A673 (cell line): ENCODE results near the gene SP140L. TPM values are rescaled to one million over a fixed set of nuclear protein-coding genes. Genes with fewer than 3 reads are reported as not detected.

Source experiments
- BruUV-seq: library from RNA; stranded (reverse); fragments of 400-500 nt; replicated peaks from 2 replicates; lab custom pipeline; 2021; lab: Mats Ljungman, UMichigan
- CTCF ChIA-PET: fragments of 300-600 bp; sonication (Branson Sonifier 250); formaldehyde crosslinking; loops from one replicate; lab custom pipeline; 2022; ENCODE audit warnings: antibody characterized with exemption; lab: Charles Lee
- POLR2A ChIA-PET: fragments of 300-600 bp; sonication (Branson Sonifier 250); formaldehyde crosslinking; loops from one replicate; lab custom pipeline; 2022; ENCODE audit warnings: antibody characterized with exemption; ENCODE audit not compliant: low non-redundant PET; lab: Charles Lee
- DNase-seq: peaks from one replicate; pipeline ENCODE4 v3.0.0-alpha.2; 2015; ENCODE audit warnings: low spot score
- H3K27ac ChIP-seq: fragments of 200-600 bp; sonication (generic); 2 replicates; pipeline ENCODE4 v1.5.1; 2016; ENCODE audit warnings: mixed run types, low read depth, mild to moderate bottlenecking, mixed read lengths, antibody characterized with exemption, low read length; ENCODE audit not compliant: poor library complexity, severe bottlenecking
- H3K27me3 ChIP-seq: fragments of 200-600 bp; sonication (generic); replicated peaks from 2 replicates; pipeline ENCODE4 v1.6.1; 2017; ENCODE audit warnings: mixed run types, low read depth, mild to moderate bottlenecking, mixed read lengths, antibody characterized with exemption, low read length; ENCODE audit not compliant: insufficient read depth, poor library complexity
- H3K36me3 ChIP-seq: fragments of 200-600 bp; sonication (generic); 2 replicates; pipeline ENCODE4 v1.6.1; 2016; ENCODE audit warnings: mixed run types, mild to moderate bottlenecking, mixed read lengths, antibody characterized with exemption, low read length; ENCODE audit not compliant: insufficient read depth, poor library complexity, severe bottlenecking
- H3K4me1 ChIP-seq: fragments of 200-600 bp; sonication (generic); 2 replicates; pipeline ENCODE4 v1.6.1; 2017; ENCODE audit warnings: mixed run types, mild to moderate bottlenecking, mixed read lengths, antibody characterized with exemption, low read length; ENCODE audit not compliant: insufficient read depth, poor library complexity, severe bottlenecking
- H3K4me3 ChIP-seq: fragments of 200-600 bp; sonication (generic); 2 replicates; pipeline ENCODE4 v1.5.1; 2016; ENCODE audit warnings: low read depth, mixed run types, mild to moderate bottlenecking, mixed read lengths, low read length; ENCODE audit not compliant: poor library complexity, severe bottlenecking
- H3K9me3 ChIP-seq: fragments of 200-600 bp; sonication (generic); 2 replicates; pipeline ENCODE4 v1.6.1; 2016; ENCODE audit warnings: mixed run types, low read depth, mild to moderate bottlenecking, mixed read lengths, antibody characterized with exemption, low read length; ENCODE audit not compliant: poor library complexity, severe bottlenecking
- CTCF ChIP-seq: fragments of 300-800, 200-600 bp; sonication (generic); conservative IDR thresholded peaks from 2 replicates; pipeline ENCODE4 v1.5.1; 2017; ENCODE audit warnings: low read depth, mild to moderate bottlenecking, antibody characterized with exemption, low read length, moderate library complexity, mixed read lengths
- EZH2 ChIP-seq: fragments of 200-600 bp; sonication (generic); IDR thresholded peaks from 2 replicates; pipeline ENCODE4 v1.6.1; 2017; ENCODE audit warnings: borderline replicate concordance, low read depth, mild to moderate bottlenecking, mixed read lengths, antibody characterized with exemption, low read length; ENCODE audit not compliant: poor library complexity, severe bottlenecking
- intact Hi-C: fragments of 100-400 bp; cut with micrococcal nuclease; formaldehyde crosslinking; loops from one replicate; pipeline ENCODE4 v1.10.0; 2022; ENCODE audit not compliant: unreplicated experiment
- total RNA-seq: library from RNA; stranded (reverse); gene quantifications from 2 replicates; pipeline ENCODE4 v1.2.3, GENCODE V29; 2021

Gene SP140L
- total RNA-seq, 1 experiment from 2014 or later, result 0.37 TPM

- intact Hi-C loops, result no loop called here
- no peaks in the 10 kb centered on the region for H3K9me3 ChIP-seq
- TF ChIP-seq CTCF, result no peak
- no peak for TF ChIP-seq EZH2
- ChIA-PET CTCF (no interaction called here), POLR2A (no interaction called here)
- H3K4me3 ChIP-seq, result no peak overlapping the region
- DNase-seq, result no peak
- H3K27me3 ChIP-seq, result no peaks in the 10 kb centered on the region
- BruUV-seq, result no TSS peak
- H3K4me1 ChIP-seq, result no peaks in the 10 kb centered on the region
- no peak overlapping the region for H3K27ac ChIP-seq
- no peaks in the 10 kb centered on the region for H3K36me3 ChIP-seq
Observed at GRCh38 chr2:230328155-230328458, 1.1 kb downstream of the SP140L start.

DNA sequence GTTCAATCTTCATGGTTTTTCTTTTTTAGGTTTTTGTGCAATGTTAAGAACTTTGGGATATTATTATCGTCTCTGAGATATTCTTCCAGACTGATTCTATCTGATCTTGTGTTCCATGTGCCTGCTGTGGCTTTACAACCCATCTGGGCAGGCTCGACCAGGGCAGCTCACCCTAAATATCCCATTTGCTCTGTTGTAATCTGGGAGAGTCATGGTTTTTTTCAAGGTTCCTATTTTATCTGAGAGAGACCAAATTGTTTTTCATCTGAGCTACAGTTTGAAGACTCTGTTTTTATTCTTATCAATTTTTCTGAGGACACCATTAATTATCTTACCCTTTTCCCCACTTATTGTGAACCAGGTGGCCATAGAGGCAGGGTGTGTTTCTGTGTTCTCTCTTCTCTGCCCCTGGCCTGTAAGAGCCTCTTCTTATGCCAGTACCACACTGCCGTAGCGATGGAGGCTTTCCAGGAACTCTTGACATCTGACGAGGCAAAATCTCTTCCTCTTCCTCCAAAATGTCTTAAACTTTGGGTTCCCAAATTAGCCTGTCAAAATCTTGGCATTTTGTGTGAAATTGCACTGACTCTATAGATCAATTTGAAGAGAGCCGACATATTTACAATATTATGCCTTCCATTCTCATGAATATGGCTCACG, 3.1 kb downstream of the SP140L start:
- no peak overlapping the region for H3K4me3 ChIP-seq
- ChIA-PET CTCF (no interaction called here), POLR2A (no interaction called here)
- DNase-seq, result no peak
- no peaks in the 10 kb centered on the region for H3K9me3 ChIP-seq
- TF ChIP-seq CTCF (no peak), EZH2 (no peak)
- no peaks in the 10 kb centered on the region for H3K27me3 ChIP-seq
- intact Hi-C loops, result no loop called here
- no peaks in the 10 kb centered on the region for H3K4me1 ChIP-seq
- H3K36me3 ChIP-seq, result no peaks in the 10 kb centered on the region
- BruUV-seq, result no TSS peak
- H3K27ac ChIP-seq, result no peak overlapping the region

DNA sequence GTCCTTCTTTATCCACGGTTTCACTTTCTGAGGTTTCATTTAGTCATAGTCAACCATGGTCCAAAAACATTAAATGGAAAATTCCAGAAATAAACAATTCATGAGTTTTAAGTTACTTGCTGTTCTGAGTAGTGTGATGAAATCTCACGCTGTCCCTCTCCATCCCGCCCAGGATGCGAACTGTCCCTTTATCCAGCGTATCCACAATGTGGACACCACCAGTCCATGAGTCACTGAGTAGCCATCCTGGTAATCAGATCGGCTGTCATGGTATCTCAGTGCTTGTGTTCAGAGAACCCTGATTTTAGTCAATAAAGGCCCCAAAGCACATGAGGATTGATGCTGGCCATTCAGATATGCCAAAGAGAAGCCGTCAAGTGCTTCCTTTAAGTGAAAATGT, 3.7 kb downstream of the SP140L start:
- no TSS peak for BruUV-seq
- intact Hi-C loops, result no loop called here
- DNase-seq, result no peak
- TF ChIP-seq EZH2 (no peak), CTCF (no peak)
- ChIA-PET POLR2A (no interaction called here), CTCF (no interaction called here)
- no peaks in the 10 kb centered on the region for H3K4me1 ChIP-seq
- no peaks in the 10 kb centered on the region for H3K9me3 ChIP-seq
- no peak overlapping the region for H3K27ac ChIP-seq
- H3K4me3 ChIP-seq, result no peak overlapping the region
- H3K36me3 ChIP-seq, result no peaks in the 10 kb centered on the region
- H3K27me3 ChIP-seq, result no peaks in the 10 kb centered on the region
